Measurements from ENCODE around the gene RGS7BP. TPM values are rescaled to one million over a fixed set of nuclear protein-coding genes. Genes with fewer than 3 reads are reported as not detected.
"Not testable (repeated sequence)": the region's sequence is repeated elsewhere in the genome, so short reads cannot be mapped to it uniquely, and the experiment has no call there.

The RGS7BP gene
- total RNA-seq, 2 donors from 2014 or later = 2.0 to 5.1 TPM

DNA sequence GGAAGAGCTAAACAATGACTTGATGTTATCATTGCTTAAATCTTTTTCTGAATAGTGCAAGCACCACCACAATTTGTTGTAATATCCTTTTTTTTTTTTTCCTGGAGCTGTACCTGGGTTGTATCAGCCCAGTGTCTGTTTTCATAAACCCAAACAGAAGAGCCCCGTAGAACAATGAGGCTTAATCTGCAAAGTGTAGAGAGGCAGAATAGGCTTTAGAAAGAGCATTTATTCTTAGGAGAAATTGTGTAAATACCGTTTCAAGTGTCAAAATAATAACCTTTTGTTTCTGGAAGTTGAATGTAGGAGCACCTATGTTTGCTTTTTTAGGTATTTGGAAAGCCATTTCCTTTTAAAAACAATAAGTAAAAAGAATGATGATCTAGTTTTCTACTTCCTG is 26.4 kb downstream of the RGS7BP start:
- DNase-seq (no peak), ATAC-seq (no peak)
- intact Hi-C loops (cut with DNase I) = no loop called here

DNA sequence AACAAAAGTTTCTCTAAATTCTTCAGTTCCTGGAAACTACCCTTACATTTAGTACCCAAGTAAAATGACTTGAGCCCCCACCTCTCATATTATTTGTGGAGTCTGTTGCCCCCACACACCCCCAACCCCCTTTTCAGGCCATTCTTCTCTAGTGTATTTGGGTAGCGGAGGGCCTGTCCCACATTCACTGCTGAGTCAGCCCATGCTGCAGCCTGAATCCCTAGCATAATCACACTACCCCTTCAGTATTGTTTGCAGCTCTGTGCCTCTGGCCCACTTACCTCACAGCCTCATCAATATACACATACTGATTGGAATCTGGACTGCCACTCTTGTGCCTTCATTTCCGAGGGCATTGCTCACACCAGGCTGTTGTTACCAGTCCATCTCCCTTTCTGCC is 26.8 kb downstream of the RGS7BP start:
- no peak for ATAC-seq
- DNase-seq = no peak
- intact Hi-C loops (cut with DNase I) = no loop called here

DNA sequence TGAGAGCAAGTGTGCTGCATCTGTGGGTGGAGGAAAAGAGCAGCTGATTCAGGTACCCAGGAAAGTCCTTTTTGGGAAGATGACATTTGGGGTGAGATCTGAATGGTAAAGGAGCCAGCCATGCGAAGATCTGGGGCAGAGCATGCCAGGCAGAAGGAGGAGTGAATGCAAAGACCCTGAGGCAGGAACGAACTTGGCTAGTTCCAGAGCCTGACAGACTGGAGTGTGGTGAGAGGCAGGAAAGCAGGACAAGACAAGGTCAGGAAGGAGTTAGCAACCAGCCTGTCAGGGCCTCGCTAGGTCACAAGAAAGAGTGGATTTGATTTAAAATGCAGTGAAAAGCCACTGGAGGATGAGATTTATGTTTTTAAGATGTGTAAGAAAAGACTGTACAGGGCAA is 28.2 kb downstream of the RGS7BP start:
- ATAC-seq = no peak

DNA sequence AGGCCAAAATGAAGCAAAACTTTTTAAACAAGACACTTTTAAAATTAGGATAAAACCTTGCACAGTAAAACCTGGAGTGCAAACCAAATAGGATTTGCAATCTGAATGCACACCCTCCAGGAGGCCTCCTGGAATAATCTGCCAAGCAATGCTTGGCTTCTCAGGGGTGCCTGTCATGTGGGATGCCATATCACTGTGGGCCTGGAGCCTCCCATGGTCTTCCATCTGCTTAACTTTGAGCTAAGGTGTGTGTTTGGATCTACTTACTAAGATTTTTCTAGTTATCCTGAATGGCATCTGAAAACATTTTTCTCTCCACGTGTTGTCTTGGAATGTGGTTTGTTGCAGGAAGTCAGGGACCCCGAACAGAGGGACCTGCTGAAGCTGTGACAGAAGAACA is 52.1 kb downstream of the RGS7BP start:
- intact Hi-C loops (cut with DNase I) = no loop called here
- DNase-seq = no peak
- ATAC-seq = no peak

More for the DNA sequence above, 28.2 kb downstream of the RGS7BP start:
- intact Hi-C loops (cut with DNase I) = no loop called here
- DNase-seq = no peak

DNA sequence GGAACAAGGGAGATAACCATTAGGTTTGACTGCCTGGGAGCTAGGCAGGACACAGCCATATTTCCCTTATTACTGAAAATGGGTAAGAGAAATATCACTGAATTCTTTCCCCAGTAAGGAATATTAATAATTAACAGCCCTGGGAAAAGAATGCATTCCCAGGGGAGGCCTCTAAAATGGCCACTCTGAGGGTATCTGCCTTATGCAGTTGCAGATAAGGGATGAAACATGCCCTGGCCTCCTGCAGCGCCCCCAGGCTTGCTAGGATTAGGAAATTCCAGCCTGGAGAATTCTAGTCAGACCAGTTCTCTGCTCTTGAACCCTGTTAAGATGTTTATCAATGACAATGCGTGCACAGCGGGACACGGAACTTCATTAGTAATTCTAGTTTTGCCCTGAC is 52.8 kb downstream of the RGS7BP start:
- ATAC-seq; intact Hi-C loops (cut with DNase I): not testable (repeated sequence)

DNA sequence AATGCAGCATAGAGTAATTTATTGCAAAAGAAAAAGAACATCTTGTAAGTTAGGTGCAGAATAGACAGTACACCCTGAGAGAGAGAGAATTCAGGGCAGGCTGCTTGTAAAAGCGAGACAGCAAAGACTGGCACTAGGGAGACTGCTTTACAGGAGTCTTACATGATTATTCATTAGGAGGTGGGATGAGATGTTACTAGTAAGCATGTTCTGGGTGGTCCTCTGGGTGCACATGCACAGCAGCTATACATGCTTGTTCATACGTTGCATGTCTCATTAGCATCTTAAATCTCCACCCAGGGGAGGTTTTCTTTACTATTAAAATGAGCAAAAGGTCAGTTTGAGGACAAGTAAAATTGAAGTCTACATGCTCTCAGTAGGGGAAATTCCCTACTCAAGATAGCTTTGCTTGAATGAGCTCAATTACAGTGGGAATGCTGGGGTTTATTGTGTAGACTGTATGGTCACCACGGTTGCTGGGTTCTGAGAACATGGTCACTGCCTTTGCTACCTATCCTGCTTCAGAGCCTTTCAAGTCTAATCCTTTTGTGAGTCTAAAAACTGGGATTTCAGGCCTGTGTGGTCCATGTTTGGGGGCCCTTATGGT is 60.6 kb downstream of the RGS7BP start:
- no peak for ATAC-seq
- DNase-seq = no peak
- intact Hi-C loops (cut with DNase I) = no loop called here

More for the DNA sequence above, 52.8 kb downstream of the RGS7BP start:
- not testable (repeated sequence) for DNase-seq

DNA sequence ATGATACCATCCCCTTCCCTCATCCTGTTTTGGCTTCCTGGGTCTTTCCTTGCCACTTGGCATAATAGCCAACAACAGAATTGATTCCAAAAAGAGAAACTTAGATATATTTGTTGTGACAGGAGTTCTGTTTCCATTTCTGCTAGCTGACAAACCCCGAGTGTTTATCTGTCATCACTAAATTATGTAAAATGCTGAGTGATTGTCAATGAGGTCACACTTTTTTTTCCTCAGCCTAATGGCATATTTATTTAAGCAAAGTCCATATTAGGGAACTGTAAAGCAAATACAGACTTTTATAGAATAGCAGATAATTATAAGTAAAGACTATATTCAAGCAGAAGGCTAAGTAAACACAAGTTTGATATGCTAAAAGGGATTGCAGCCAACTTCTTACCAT is 64.0 kb downstream of the RGS7BP start:
- ATAC-seq (no peak), DNase-seq (no peak)
- intact Hi-C loops (cut with DNase I) = no loop called here

DNA sequence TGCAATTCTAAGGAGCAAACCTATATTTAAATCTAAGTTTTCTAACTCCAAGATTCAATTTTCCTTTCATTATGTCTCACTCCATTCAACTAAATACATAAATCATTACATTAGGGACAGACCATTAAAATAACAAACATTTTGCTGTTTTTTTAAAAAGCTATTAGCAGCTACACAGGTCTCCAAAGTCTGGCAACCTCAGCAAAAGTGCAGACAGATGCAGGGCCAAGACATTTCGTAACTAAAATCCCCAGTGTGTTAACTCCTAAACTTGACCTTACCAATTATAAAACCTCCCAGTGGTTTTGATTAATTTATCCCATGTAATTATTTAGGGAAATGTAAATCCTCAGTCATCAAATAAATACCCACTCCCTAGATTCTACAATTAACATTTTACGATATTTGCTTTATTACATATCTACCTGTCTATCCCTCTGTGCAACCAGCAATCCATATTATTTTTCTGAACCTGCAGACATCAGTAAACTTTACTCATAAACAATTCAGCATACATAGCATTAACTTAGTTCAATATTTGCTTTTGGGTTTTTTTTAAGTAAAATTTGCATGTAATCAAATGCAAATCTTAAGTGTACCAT is 64.7 kb downstream of the RGS7BP start:
- no peak for ATAC-seq
- intact Hi-C loops (cut with DNase I) = no loop called here

DNA sequence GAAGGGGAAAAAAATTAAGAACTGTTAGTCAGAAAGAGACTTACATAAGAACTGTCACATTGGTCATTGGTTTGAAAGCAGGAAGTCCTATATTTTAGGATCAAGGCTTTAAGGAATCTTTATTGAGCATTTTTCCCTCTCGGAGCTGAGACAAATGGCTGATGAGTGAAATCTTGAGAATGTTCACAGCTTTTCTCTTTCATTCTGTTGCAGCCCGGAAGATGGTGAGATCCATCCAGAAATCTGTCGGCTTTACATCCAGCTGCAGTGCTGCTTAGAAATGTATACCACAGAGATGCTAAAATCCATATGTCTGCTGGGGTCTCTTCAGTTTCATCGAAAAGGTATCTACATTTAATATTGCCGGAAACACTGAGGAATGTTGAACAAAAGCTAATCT is 69.7 kb downstream of the RGS7BP start:
- ATAC-seq = no peak

More for the DNA sequence above, 64.7 kb downstream of the RGS7BP start:
- DNase-seq = no peak

DNA sequence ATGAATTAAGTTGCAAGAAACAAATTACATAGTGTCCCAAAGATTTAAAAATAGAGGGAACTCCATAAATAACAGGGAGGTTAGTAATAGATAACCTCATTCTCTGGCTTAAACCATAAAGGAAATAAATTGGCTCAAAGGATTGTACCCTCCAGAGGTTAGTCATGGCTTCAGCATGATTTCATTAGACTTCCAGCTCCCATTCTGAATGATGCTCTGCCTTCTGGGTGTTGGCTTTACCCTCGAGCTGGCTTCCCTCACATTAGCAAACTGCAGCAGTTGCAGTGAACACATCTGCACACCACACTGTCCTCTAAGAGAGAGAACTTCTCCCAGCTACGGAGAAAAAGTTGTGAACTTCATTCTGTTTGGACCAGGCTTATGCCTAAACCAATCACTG is 70.4 kb downstream of the RGS7BP start:
- no peak for ATAC-seq
- intact Hi-C loops (cut with DNase I) = no loop called here
- DNase-seq = no peak

More for the DNA sequence above, 69.7 kb downstream of the RGS7BP start:
- intact Hi-C loops (cut with DNase I) = no loop called here
- DNase-seq = no peak

DNA sequence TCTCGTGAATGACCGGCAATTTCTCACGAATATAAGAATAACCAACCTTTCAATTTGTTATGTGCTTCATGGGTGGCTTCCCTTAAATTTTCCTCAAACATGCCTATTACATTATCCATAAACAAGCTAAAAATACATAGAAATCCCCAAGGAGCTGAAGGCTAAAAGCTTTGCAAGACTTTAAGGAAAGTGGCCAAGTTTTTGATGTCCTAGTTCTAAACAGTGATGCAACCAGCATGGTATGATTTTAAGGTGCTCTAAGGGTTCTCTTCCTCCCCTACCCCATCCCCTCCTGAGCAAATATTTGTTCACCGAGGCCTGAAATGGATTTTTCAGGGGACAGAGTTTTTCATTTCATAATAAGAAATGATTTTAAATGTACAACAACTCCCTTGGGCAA is 79.8 kb downstream of the RGS7BP start:
- ATAC-seq (no peak), DNase-seq (no peak)
- intact Hi-C loops (cut with DNase I) = no loop called here

DNA sequence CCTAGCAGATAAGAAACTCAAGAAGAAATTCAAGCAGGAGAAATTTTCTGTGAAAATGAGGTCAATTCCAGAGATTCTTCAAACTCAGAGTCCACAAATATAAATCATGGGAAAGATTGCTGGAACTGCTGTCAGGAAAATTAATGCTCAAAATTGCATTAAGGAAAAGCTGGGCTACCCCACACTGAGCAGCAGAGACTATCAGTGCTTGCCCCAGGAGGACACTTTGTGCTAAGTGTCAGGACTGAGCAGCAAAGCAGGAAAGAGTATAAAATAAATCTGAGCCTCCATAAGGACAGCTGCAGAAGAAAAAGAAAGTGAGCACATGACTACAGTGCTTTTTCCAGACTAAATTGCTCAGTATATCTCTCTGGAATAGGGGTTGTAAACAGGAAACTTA is 81.6 kb downstream of the RGS7BP start:
- DNase-seq (no peak), ATAC-seq (no peak)
- intact Hi-C loops (cut with DNase I) = no loop called here

DNA sequence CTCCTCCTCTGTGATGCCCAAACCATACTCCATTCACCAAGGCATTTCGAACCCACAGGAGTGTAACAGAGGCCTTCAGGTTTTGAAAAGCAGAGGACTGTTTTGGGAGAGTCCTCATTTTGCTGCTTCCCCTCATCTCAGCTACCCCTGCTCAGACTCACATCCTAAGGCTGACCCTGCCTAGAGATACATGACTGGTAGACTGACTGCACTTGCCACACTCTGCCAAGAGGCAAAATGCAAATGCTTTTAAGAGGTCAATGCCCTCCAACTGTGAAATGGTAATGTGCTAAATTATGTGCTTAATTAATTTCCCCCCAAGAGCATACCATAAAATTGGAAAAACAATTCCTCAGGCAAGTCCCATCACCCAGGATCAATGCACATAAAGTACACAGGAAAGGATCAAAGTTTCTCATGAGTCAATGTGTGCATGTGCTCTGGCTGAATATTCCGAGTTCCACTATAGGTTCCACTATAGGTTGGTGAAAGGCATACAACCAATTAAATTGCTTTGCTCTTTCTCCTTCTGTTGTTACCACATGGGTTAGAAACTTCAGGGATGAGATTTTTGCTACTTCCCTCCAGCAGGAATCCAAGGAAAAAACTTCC is 87.0 kb downstream of the RGS7BP start:
- ATAC-seq = no peak
- intact Hi-C loops (cut with DNase I) = loop anchor here (10.0 kb wide), 1 partner anchor 88 kb away; the partner anchor contains the start of gene RGS7BP (in 2 of the 2)
- no peak for DNase-seq

DNA sequence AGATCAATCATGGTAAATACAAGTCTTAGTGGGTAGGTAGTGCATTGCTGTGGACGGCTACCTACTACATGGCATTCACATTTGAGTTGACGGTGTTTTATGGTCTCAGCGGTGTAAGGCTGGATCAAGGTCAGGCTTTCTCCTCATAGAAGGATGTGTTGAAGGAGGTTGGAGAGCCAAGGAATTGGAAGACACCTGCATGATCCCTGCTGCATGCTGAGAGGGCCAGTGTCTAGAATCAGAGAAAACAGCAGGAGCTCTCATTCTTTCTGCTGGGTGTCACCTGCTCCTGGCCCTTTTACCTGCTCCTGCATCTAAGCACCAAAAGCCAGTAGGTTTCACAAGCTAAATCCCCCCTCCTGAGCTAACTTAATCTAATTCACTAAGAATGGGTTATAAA is 88.2 kb downstream of the RGS7BP start:
- no peak for ATAC-seq
- intact Hi-C loops (cut with DNase I) = loop anchor here (10.0 kb wide), 1 partner anchor 89 kb away; the partner anchor contains the start of gene RGS7BP (in 2 of the 2)
- no peak for DNase-seq

DNA sequence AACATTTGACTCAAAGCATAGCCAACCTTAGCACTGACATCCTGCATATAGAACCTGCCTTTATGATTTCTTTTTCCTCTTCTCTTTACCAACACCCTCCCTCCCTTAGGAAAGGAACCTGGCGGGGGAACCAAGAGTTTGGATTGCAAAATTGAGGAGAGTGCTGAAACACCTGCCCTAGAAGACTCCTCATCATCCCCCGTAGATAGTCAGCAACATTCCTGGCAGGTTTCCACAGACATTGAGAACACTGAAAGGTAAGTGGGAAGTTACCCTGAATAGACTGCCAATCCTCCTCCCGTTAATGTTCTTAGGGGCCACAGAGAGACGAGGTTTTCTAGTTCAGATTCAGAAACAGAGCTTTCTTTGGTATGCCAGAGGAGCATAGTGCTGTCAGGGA is 88.8 kb downstream of the RGS7BP start:
- ATAC-seq (peak; percentile 42 to 60), DNase-seq (no peak)
- intact Hi-C loops (cut with DNase I) = loop anchor here (10.0 kb wide), 1 partner anchor 90 kb away; the partner anchor contains the start of gene RGS7BP (in 2 of the 2)

DNA sequence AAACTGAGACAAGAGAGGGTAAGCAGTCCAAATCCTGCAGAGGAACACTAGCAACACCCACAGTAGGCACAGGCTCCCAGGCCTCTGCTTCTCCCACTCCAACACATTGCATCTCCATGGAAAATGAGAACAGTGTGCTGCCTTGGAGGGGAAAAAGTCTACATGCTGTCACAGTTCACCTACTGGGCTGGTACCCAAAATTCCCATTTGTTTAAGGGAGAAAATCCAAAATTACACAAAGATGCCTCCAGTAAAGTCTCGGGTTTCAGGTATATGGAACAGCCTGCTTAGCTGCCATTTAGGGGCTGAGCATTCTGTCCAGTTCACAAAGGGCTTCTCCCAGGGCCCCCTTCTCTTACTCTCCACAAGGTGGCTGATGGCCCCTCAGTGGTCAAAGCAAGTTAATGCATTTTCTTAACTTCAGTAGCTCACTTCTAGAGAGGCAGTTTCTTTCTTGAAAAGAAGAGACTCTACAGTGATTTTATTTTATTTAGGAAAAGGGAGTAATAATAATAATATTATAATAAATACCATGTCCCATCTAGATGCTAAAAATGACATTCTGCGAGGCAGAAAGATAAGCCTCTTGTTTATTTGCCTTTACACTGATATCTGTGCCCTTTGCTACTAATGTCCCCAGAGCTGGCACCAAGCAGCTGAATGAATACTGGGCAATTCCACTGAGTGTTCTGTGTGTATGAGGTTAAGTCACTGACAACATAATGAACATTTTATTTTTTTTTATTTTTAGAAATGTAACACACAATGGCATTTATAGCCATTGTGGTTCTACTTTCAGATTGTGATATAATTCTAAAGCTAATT is 89.4 kb downstream of the RGS7BP start:
- DNase-seq (no peak), ATAC-seq (peak; percentile 63 to 74)
- intact Hi-C loops (cut with DNase I) = loop anchor here (5.0 to 10.0 kb wide), 2 partner anchors 90 to 153 kb away; partner anchors contain the start of gene RGS7BP (in 2 of the 2)

DNA sequence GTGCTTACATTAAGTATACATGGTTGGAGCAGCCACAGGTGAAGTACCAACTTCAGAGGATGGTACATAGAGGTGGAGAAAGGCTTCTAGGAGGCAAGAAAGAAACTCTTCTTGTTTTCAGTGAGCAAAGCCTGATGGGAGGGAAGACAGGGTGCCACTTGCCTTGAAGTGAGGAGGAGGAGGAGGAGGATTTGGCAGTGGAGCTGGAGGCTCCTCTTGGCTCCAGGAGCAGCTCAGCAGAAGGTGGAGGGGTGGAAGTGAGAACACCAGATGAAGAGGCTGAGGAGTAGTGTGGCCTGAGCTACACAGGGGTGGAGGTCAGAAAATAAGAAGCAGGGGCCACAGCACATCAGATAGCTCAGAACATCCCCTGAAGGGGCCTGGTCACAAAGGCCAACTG is 93.4 kb downstream of the RGS7BP start:
- ATAC-seq (no peak), DNase-seq (no peak)
- intact Hi-C loops (cut with DNase I) = loop anchor here (5.0 to 10.0 kb wide), 2 partner anchors 94 to 157 kb away; partner anchors contain the start of gene RGS7BP (in 2 of the 2)

DNA sequence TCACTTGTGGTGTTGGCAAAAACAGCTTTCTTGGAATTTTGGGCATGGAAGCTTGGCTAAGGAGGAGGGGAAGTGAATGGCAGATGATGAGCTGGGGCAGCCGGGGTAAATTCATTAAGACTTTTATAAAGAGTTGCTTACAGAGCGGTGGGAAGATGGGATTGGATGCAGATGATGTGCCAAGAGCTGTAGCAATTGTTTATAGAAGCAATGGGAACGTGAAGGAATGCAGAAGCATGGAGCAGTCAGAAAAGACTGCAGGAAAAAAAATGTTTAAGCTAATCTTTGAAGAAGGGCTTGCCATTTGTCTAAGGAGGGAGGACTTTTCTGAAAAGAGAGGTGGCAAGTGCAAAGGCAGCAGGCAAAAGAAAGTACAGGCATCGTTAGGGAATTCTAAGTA is 97.9 kb downstream of the RGS7BP start:
- DNase-seq (no peak), ATAC-seq (no peak)
- intact Hi-C loops (cut with DNase I) = loop anchor here in 1 of 2 donors (10.0 kb wide), 1 partner anchor 529 kb away; no protein-coding TSS in a partner anchor

DNA sequence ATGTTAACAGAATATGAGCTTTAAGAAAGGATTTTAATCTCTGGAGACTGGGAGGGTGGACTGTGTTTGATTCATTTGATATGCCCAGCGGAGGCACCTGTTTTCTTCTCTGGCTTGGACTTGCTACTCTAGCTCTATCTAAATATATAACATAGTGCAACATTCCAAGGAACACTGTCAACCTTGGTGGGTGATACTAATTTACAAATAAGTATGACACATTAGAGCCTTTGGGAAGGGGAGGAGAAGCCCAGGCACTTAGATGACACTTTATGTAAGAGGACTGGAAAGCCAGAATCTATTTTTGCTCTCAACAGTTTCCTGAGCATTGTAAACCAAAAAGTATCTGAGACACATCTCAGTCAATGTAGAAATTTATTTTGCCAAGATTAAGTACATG is 101.1 kb downstream of the RGS7BP start:
- DNase-seq (no peak), ATAC-seq (no peak)
- intact Hi-C loops (cut with DNase I) = loop anchor here in 1 of 2 donors (10.0 kb wide), 1 partner anchor 532 kb away; no protein-coding TSS in a partner anchor

Measured in left cardiac atrium (tissue), 4 donors.